Transverse colon (tissue), 4 donors: ENCODE results near the gene DOCK9. TPM values are rescaled to one million over a fixed set of nuclear protein-coding genes. Genes with fewer than 3 reads are reported as not detected.

Experiments
- DNase-seq: peaks from one replicate; pipeline ENCODE4 v3.0.0-alpha.2; 2019
- H3K27ac ChIP-seq, 4 donors: fragments of 200-600 bp; sonication (generic); 2 replicates each; pipeline ENCODE4 v1.5.1; 2016 to 2018; ENCODE audit warnings: inconsistent platforms in 4 of 4
- H3K27me3 ChIP-seq: fragments of 200-600 bp; sonication (generic); 2 replicates; pipeline ENCODE4 v1.5.1; 2017; ENCODE audit warnings: inconsistent platforms
- H3K36me3 ChIP-seq, 4 donors: fragments of 200-600 bp; sonication (generic); 2 replicates each; pipeline ENCODE4 v1.5.1; 2017 to 2019; ENCODE audit warnings: inconsistent platforms in 4 of 4
- H3K4me1 ChIP-seq, 4 donors: fragments of 200-600 bp; sonication (generic); 2 replicates each; pipeline ENCODE4 v1.5.1; 2017 to 2020; ENCODE audit warnings: inconsistent platforms in 4 of 4
- H3K4me3 ChIP-seq, 4 donors: fragments of 200-600 bp; sonication (generic); 1 replicate in 1 of 4; 2 replicates in 3 of 4; pipeline versions ENCODE4 v1.5.1 to v1.6.1; 2017 to 2019; ENCODE audit warnings: inconsistent platforms in 4 of 4
- H3K9me3 ChIP-seq, 2 donors: fragments of 200-600 bp; sonication (generic); 2 replicates each; pipeline ENCODE4 v1.5.1; 2017 to 2019; ENCODE audit warnings: inconsistent platforms in 2 of 2
- CTCF ChIP-seq, 5 experiments: fragments of 200-600 bp in 3 of 5; fragments of 450-650 bp in 2 of 5; sonication (generic) in 3 of 5; IDR thresholded peaks; 1 replicate in 2 of 5; 2 replicates in 3 of 5; pipeline ENCODE4 v1.5.1; 2016 to 2017; ENCODE audit warnings: antibody characterized with exemption in 5 of 5, inconsistent platforms in 3 of 5, mild to moderate bottlenecking in 2 of 5, moderate library complexity in 1 of 5
- EP300 ChIP-seq: sonication (generic); formaldehyde crosslinking; IDR thresholded peaks from one replicate; pipeline ENCODE4 v1.6.1; 2017; ENCODE audit warnings: antibody characterized with exemption, low read depth
- POLR2A ChIP-seq: fragments of 450-650 bp; IDR thresholded peaks from one replicate; pipeline ENCODE4 v1.6.1; 2016; ENCODE audit warnings: antibody characterized with exemption, mild to moderate bottlenecking, moderate library complexity
- POLR2AphosphoS5 ChIP-seq, 3 donors: sonication (generic); formaldehyde crosslinking; IDR thresholded peaks; one replicate each; pipeline ENCODE4 v1.6.1; 2016; ENCODE audit warnings: antibody characterized with exemption in 3 of 3
- WGBS, 2 donors: methylation state at CpG; one replicate each; pipeline ENCODE4 v1.1.5; 2018; ENCODE audit warnings: low coverage in 1 of 2; 5-methylcytosine and 5-hydroxymethylcytosine counted together
- in situ Hi-C, 4 donors: fragments of 200-750 bp; cut with MboI; loops; one replicate each; pipeline versions ENCODE4 v1.15.0 to v1.15.1; 2017; ENCODE audit warnings: low sequenced_read_pairs in 3 of 4, low pct_ligation_motif_present in 1 of 4, low pct_unique_long_range_greater_than_20kb in 1 of 4
- intact Hi-C: fragments of 100-400 bp; cut with DNase I; formaldehyde crosslinking; loops from one replicate; pipeline ENCODE4 v1.15.1; 2023; ENCODE audit warnings: low total_unique reads
- total RNA-seq, 4 donors: library from RNA; depleted of rRNA; stranded (reverse); fragments of >200 nt; gene quantifications; one replicate each; pipeline ENCODE4 v1.1.0, GENCODE V29; 2016

DOCK9 gene
- total RNA-seq, 4 donors from 2014 or later: 44.5 to 120 (median 71.4) TPM

- Histone ChIP-seq H3K27ac (no peak overlapping the region), H3K36me3 (peaks cover 0 to 6% (median under 1%) of the 10 kb centered on the region in 4 donors), H3K4me1 (no peaks in the 10 kb centered on the region), H3K9me3 (no peaks in the 10 kb centered on the region), H3K27me3 (no peaks in the 10 kb centered on the region), H3K4me3 (no peak overlapping the region)
- TF ChIP-seq POLR2A (no peak), CTCF (IDR thresholded peaks at IDR 0.05) (no peak), POLR2AphosphoS5 (IDR thresholded peaks at IDR 0.05) (no peak), EP300 (no peak)
- in situ Hi-C loops: no loop called here
- 85% methylated on average over 6 of the region's 6 CpGs; no CpG with 5 or more reads in 1 of the 2 donors for WGBS, 2 donors
- DNase-seq: no peak
- intact Hi-C loops: no loop called here
These were observed 126.6 kb downstream of the DOCK9 start for GRCh38 chr13:98851276-98851675.

GRCh38 chr13:98848746-98849145 lies 129.1 kb downstream of the DOCK9 start:
- intact Hi-C loops (no loop called here), in situ Hi-C loops (loop anchor here in 3 of 4 donors (25.0 kb wide), 2 partner anchors 386 to 411 kb away; no protein-coding TSS in a partner anchor)
- DNase-seq: no peak
- Histone ChIP-seq H3K27me3 (no peaks in the 10 kb centered on the region), H3K9me3 (no peaks in the 10 kb centered on the region), H3K27ac (no peak overlapping the region), H3K4me1 (no peaks in the 10 kb centered on the region), H3K4me3 (no peak overlapping the region), H3K36me3 (peaks cover 0 to 1% (median 0%) of the 10 kb centered on the region in 4 donors)
- TF ChIP-seq POLR2AphosphoS5 (IDR thresholded peaks at IDR 0.05) (no peak), EP300 (no peak), POLR2A (no peak), CTCF (IDR thresholded peaks at IDR 0.05) (no peak)
- WGBS, 2 donors: 92% methylated on average over 7 of the region's 7 CpGs; no CpG with 5 or more reads in 1 of the 2 donors

- Histone ChIP-seq H3K27ac (no peak overlapping the region), H3K36me3 (peaks cover 0 to 1% (median 0%) of the 10 kb centered on the region in 4 donors), H3K9me3 (no peaks in the 10 kb centered on the region), H3K4me1 (no peaks in the 10 kb centered on the region), H3K4me3 (no peak overlapping the region), H3K27me3 (no peaks in the 10 kb centered on the region)
- no peak for DNase-seq
- in situ Hi-C loops: loop anchor here in 3 of 4 donors (25.0 kb wide), 2 partner anchors 385 to 410 kb away; no protein-coding TSS in a partner anchor
- TF ChIP-seq CTCF (IDR thresholded peaks at IDR 0.05) (no peak), EP300 (no peak), POLR2A (no peak), POLR2AphosphoS5 (IDR thresholded peaks at IDR 0.05) (no peak)
- WGBS, 2 donors: 78 to 79% methylated on average over 5 of the region's 5 CpGs
- intact Hi-C loops: no loop called here
These were observed 130.1 kb downstream of the DOCK9 start for GRCh38 chr13:98847780-98848179.

- DNase-seq: no peak
- Histone ChIP-seq H3K27me3 (no peaks in the 10 kb centered on the region), H3K27ac (no peak overlapping the region), H3K36me3 (peaks cover 0 to 1% (median 0%) of the 10 kb centered on the region in 4 donors), H3K4me3 (no peak overlapping the region), H3K4me1 (no peaks in the 10 kb centered on the region), H3K9me3 (no peaks in the 10 kb centered on the region)
- intact Hi-C loops (no loop called here), in situ Hi-C loops (loop anchor here in 3 of 4 donors (25.0 kb wide), 2 partner anchors 385 to 410 kb away; no protein-coding TSS in a partner anchor)
- TF ChIP-seq CTCF (IDR thresholded peaks at IDR 0.05) (no peak), POLR2AphosphoS5 (IDR thresholded peaks at IDR 0.05) (no peak), POLR2A (no peak), EP300 (no peak)
- WGBS, 2 donors: 91 to 93% methylated on average over 4 of the region's 4 CpGs
These were observed 130.9 kb downstream of the DOCK9 start for GRCh38 chr13:98846986-98847385.
